Fibroblast of the conjunctiva (primary cell): Measurements from ENCODE around the gene MEMO1.
"Not testable (repeated sequence)": the region's sequence is repeated elsewhere in the genome, so short reads cannot be mapped to it uniquely, and the experiment has no call there.

Experiments used
- DNase-seq: peaks from one replicate; pipeline ENCODE4 v3.0.0-alpha.2; 2010; ENCODE audit warnings: low read depth

MEMO1 gene

GRCh38 chr2:31907491-31907890, 103.3 kb downstream of the MEMO1 start:
- DNase-seq = not testable (repeated sequence)

DNA sequence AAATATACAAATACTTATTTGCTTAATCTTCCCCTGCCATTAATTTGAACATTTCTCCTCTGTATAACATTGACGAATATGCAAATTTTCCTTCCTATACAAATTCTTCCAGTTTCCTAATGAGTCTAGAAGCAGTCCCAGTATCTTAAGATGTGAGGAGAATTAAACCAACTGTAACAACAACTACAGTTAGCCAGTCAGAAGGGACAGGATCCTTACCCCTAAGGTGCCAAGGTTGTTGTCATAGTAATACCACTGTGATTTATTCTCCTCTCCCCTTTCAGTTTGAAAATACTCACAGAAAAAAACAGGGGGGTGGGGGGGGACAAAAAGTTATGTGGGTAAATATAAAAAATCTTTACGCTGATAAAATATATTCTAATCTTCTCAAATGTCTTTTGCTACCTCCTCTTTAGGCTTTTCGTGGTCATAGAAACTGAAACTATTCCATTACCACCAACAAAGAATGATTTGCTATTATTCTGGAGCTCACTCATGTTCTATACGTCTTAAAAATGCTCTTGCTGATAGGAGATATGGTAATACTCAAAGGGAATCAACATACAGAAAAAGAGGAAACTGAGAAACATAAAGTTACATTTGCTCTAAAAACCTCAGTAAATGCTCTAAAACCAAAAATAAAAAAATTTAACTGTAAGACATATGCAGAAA, 107.6 kb downstream of the MEMO1 start:
- no peak for DNase-seq

DNA sequence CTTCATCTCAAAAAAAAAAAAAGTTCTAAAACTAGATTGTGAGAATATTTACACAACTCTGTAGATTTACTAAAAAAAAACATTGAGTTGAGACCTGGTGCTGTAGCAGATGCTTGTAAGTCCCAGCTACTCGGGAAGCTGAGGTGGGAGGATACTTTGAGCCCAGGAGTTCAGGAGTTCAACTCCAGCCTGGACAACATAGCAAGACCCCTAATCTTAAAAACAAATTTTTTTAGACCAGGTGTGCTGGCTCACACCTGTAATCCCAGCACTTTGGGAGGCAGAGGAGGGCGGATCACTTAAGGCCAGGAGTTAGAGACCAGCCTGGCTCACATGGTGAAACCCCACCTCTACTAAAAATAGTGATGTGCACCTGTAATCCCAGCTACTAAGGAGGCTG, 108.9 kb downstream of the MEMO1 start:
- DNase-seq = no peak

DNA sequence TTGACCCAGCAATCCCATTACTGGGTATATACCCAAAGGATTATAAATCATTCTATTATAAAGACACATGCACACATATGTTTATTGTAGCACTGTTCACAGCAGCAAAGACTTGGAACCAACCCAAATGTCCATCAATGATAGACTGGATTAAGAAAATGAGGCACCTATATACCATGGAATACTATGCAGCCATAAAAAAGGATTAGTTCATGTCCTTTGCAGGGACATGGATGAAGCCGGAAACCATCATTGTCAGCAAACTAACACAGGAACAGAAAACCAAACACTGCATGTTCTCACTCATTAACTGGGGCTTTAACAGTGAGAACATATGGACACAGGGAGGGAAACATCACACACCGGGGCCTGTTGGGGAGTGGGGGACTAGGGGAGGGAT, 110.7 kb downstream of the MEMO1 start:
- DNase-seq = not testable (repeated sequence)

DNA sequence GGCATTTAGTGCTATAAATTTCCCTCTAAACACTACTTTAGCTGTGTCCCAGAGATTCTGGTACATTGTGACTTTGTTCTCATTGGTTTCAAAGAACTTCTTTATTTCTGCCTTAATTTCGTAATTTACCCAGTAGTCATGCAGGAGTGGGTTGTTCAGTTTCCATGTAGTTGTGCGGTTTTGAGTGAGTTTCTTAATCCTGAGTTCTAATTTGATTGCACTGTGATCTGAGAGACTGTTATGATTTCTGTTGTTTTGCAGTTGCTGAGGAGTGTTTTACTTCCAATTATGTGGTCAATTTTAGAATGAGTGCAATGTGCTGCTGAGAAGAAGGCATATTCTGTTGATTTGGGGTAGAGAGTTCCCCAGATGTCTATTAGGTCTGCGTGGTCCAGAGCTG, 112.5 kb downstream of the MEMO1 start:
- not testable (repeated sequence) for DNase-seq

DNA sequence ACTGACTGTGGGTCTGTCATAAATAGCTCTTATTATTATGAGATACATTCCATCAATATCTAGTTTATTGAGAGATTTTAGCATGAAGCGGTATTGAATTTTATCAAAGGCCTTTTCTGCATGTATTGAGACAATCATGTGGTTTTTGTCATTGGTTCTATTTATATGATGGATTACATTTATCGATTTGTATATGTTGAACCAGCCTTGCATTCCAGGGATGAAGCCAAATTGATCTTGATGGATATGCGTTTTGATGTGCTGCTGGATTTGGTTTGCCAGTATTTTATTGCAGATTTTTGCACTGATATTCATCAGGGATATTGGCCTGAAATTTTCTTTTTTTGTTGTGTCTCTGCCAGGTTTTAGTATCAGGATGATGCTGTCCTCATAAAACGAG, 113.5 kb downstream of the MEMO1 start:
- not testable (repeated sequence) for DNase-seq

GRCh38 chr2:31896293-31896692, 114.5 kb downstream of the MEMO1 start:
- DNase-seq = no peak

DNA sequence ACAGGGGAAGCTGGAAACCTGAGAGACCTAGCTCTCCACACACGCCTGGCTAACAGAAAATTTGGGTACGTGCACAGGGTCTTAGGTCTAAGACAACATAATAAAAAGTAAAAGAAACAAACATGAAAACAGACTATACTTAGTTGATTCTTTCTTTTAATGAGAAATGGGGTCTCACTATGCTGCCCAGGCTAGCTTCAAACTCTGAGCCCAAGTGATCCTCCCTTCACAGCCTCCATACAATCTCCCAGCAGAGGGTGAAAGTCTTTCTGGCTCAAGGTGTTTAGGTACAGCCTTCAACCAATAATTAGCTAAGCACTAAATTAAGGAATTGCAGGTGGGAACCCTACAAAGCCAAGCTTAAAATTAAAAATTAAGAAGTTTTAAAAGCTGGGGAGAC, 116.2 kb downstream of the MEMO1 start:
- DNase-seq = no peak

- no peak for DNase-seq
These were observed 117.7 kb downstream of the MEMO1 start for GRCh38 chr2:31893094-31893493.

DNA sequence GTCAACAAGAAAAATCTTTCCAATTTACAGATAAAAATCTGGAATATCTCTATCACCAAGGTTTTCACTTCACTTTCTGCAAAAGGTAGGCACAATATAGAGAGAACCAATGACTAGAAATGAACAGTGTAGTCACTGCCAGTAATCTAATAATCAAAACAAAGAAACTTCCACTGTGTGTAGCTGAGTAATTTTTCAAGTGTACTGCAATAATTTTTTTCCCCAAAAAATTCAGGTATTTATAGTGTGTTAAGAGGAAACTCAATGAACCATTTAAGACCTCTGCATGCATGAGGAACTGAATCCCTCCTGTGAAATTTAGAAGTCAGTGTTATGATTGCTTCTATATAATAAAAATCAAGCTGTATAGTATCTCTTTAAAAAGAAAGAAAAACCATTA, 121.8 kb downstream of the MEMO1 start:
- no peak for DNase-seq

GRCh38 chr2:31888550-31888949, 122.3 kb downstream of the MEMO1 start:
- DNase-seq = no peak

- DNase-seq = no peak
These were observed 124.1 kb downstream of the MEMO1 start for GRCh38 chr2:31886700-31887099.

- DNase-seq = no peak
These were observed 133.8 kb downstream of the MEMO1 start for GRCh38 chr2:31877008-31877407.

- no peak for DNase-seq
These were observed 136.7 kb downstream of the MEMO1 start for GRCh38 chr2:31874071-31874470.

DNA sequence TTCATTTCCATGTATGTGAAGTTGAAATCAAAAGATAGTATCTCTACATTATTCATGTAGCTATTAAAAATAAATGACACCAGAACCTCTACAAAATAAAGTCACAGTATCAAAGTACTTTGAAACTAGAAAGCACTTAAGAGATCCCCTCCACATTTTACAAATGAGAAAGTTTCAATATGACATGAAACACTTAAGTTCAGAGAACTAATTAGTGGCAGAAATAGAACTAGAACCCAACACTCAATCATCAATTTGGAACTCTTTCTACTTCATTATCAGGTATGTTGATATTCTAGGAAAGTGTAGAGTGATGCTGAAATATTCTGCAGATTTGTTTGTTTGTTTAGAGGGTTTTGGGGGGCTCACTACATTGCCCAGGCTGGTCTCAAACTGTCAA, 145.6 kb downstream of the MEMO1 start:
- no peak for DNase-seq

- no peak for DNase-seq
These were observed 146.9 kb downstream of the MEMO1 start for GRCh38 chr2:31863867-31864266.

DNA sequence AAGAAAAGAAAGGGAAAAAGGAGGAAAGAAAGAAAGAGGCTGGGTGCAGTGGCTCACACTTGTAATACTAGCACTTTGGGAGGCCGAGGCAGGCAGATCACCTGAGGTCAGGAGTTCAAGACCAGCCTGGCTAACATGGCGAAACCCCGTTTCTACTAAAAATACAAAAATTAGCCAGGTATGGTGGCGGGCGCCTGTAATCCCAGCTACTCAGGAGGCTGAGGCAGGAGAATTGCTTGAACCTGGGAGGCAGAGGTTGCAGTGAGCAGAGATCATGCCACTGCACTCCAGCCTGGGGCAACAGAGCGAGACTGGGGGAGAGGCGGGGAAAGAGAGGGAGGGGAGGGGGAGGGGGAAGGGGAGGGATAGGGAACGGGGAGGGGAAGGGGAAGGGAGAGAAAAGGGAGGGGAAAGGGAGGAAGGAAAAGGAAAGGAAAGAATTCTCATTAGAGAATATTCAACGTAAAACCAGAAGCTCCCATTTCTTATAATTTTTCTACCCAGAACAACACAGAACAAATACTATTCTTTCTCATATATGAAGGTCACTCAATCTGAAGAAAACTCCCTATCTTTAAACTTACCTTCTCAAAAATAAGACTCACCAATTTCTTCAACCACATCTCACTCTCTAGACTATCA, 147.7 kb downstream of the MEMO1 start:
- not testable (repeated sequence) for DNase-seq

DNA sequence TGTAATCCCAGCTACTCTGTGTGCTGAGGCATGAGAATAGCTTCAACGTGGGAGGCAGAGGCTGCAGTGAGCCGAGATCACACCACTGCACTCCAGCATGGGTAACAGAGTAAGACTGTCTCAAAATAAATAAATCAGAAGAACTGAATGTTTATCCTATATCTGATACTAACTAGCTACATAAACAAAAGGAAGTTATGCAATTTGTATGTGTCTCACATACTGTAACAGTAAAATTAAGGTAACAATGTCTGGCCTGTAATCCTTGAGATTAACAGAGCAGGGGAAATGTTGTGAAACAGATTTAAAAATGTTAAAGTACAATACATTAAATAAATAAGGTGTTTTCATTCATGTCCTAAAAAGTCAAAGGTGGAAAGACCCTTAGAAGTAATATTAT, 150.8 kb downstream of the MEMO1 start:
- DNase-seq = no peak

DNA sequence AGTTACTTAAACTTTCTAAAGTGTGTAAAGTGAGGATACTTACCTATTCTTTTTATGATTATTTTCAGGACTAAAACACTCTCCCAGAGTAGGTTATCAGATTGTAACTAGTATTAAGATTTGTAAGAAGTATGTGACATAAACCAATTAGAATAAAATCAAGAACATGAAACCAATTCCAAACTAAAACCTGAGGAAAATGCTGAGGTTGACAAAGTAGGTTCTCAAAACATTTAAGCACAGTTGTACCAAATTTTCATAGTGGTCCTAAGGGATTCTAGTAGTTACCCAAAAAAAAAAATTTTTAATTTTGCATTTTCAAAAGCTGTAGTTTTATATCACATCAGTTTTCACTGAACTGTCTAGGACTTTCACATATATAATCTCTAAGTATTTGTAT, 157.3 kb downstream of the MEMO1 start:
- no peak for DNase-seq

DNA sequence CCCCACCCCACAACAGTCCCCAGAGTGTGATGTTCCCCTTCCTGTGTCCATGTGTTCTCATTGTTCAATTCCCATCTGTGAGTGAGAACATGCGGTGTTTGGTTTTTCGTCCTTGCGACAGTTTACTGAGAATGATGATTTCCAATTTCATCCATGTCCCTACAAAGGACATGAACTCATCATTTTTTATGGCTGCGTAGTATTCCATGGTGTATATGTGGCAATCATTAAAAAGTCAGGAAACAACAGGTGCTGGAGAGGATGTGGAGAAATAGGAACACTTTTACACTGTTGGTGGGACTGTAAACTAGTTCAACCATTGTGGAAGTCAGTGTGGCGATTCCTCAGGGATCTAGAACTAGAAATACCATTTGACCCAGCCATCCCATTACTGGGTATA, 168.7 kb downstream of the MEMO1 start:
- DNase-seq = not testable (repeated sequence)

DNA sequence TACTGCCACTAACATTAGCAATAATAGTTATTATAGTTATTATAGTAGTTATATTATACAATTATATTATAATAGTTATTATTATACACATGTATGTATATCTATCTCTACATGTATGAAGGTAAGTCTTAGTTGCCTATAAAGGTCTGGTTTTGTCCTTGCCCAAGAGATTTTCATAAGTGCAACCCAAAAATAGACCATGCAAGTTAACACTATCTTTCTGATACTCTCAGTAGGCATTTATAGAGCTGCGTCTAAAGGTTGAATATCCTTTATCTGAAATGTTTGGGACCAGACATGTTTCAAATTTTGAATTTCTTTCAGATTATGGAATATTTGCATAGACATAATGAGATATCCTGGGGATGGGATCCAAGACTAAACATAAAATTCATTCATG, 175.4 kb downstream of the MEMO1 start:
- no peak for DNase-seq

DNA sequence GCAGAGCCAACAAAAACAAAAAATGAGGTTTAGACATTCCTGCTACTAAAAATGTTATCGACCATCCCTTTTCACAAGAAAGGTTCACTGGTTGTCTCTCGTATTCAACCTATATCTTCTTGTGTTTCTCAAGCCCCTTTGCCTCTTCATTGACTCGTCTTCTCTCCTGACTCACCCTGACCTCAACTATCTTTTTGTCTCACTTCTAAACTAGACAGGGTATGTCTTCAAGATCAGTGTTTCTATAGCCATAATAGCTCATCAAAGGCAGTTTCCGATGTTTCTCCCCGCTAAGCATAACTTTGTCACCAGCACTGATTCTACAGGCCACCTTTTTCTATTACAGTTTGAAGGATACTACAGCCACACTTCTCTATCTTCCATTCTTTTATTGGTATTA, 178.4 kb downstream of the MEMO1 start:
- DNase-seq = no peak

DNA sequence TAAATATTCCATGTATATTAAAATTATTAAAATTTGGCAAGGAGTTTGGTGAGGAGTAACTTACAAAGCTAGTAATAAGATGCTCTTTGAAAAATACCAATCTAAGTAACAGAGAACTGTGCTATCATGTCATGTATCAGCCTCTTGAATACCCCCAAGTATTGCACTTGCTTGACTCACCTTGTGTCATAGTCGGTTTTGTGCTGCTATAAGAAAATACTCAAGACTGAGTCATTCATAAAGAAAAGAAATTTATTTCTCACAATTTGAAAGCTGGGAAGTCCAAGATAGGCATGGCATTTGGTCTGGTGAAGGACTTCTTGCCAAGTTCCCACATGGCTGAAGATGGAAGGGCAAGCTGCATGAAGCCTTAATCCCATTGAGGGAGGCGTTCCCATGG, 179.2 kb downstream of the MEMO1 start:
- no peak for DNase-seq

- DNase-seq = no peak
These were observed 181.9 kb downstream of the MEMO1 start for GRCh38 chr2:31828891-31829290.
